HG02870 (cell line): ENCODE data around the gene PCDHA8.
"Not testable (repeated sequence)": the region's sequence is repeated elsewhere in the genome, so short reads cannot be mapped to it uniquely, and the experiment has no call there.

Experiments used
- ATAC-seq: cut with Tn5 transposase; IDR thresholded peaks from one replicate; pipeline ENCODE4 v1.9.1; 2021; ENCODE audit warnings: mild to moderate bottlenecking, moderate library complexity; ENCODE audit not compliant: unreplicated experiment

The PCDHA8 gene

DNA sequence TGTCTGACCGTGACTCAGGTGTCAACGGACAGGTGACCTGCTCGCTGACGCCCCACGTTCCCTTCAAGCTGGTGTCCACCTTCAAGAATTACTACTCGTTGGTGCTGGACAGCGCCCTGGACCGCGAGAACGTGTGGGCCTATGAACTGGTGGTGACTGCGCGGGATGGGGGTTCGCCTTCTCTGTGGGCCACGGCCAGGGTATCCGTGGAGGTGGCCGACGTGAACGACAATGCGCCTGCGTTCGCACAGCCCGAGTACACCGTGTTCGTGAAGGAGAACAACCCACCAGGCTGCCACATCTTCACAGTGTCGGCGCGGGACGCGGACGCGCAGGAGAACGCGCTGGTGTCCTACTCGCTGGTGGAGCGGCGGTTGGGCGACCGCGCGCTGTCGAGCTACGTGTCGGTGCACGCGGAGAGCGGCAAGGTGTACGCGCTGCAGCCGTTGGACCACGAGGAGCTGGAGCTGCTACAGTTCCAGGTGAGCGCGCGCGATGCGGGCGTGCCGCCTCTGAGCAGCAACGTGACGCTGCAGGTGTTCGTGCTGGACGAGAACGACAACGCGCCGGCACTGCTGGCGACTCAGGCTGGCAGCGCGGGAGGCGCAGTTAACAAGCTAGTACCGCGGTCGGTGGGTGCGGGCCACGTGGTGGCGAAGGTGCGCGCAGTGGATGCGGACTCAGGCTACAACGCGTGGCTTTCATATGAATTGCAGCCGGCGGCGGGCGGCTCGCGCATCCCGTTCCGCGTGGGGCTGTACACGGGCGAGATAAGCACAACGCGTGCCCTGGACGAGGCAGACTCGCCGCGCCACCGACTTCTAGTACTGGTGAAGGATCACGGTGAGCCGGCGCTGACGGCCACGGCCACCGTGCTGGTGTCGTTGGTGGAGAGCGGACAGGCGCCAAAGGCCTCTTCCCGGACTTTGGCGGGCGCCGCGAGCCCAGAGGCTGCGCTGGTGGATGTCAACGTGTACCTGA, 29.5 kb downstream of the PCDHA8 start:
- no peak for ATAC-seq

DNA sequence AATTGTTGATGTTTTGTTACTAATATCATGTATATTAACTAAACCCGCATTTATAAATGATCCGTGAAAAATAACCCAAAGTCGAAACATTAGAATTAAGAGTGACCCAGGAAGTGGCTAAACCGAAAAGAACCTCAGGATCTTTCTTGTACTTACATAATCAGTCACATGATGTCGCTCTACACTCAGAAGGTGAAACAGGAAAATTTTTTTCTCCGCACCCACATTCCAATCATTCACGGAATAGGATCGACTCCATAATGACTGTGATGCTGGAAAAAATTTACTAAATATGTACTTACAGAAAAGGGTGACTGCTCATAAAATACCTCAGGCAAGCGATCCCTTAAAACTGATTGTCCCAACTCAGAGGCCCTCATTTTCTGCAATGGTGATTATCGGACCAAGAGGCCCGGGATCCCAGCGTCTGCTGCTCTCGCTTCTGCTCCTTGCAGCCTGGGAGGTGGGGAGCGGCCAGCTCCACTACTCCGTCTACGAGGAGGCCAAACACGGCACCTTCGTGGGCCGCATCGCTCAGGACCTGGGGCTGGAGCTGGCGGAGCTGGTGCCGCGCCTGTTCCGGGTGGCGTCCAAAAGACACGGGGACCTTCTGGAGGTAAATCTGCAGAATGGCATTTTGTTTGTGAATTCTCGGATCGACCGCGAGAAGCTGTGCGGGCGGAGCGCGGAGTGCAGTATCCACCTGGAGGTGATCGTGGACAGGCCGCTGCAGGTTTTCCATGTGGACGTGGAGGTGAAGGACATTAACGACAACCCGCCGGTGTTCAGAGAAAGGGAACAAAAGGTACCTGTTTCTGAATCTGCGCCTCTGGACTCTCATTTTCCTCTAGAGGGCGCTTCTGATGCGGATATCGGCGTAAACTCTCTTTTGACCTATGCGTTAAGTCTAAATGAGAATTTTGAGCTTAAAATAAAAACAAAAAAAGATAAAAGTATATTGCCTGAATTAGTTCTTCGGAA, 34.4 kb downstream of the PCDHA8 start, which contains the start of gene PCDHA12:
TSS of gene PCDHA12 (plus strand) at position 224 of the 981 bp plus-strand sequence. CDS start at position 389, 165 bp downstream.
- ATAC-seq: no peak

DNA sequence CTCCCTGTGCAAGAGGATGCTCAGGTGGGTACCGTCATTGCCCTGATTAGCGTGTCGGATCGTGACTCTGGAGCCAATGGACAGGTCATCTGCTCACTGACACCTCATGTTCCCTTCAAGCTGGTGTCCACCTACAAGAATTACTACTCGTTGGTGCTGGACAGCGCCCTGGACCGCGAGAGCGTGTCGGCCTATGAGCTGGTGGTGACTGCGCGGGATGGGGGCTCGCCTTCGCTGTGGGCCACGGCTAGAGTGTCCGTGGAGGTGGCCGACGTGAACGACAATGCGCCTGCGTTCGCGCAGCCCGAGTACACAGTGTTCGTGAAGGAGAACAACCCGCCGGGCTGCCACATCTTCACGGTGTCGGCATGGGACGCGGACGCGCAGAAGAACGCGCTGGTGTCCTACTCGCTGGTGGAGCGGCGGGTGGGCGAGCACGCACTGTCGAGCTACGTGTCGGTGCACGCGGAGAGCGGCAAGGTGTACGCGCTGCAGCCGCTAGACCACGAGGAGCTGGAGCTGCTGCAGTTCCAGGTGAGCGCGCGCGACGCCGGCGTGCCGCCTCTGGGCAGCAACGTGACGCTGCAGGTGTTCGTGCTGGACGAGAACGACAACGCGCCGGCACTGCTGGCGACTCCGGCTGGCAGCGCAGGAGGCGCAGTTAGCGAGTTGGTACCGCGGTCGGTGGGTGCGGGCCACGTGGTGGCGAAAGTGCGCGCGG, 35.7 kb downstream of the PCDHA8 start:
- not testable (repeated sequence) for ATAC-seq

DNA sequence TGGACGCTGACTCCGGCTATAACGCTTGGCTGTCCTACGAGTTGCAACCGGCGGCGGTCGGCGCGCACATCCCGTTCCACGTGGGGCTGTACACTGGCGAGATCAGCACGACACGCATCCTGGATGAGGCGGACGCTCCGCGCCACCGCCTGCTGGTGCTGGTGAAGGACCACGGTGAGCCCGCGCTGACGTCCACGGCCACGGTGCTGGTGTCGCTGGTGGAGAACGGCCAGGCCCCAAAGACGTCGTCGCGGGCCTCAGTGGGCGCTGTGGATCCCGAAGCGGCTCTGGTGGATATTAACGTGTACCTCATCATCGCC, 36.2 kb downstream of the PCDHA8 start:
- no peak for ATAC-seq

DNA sequence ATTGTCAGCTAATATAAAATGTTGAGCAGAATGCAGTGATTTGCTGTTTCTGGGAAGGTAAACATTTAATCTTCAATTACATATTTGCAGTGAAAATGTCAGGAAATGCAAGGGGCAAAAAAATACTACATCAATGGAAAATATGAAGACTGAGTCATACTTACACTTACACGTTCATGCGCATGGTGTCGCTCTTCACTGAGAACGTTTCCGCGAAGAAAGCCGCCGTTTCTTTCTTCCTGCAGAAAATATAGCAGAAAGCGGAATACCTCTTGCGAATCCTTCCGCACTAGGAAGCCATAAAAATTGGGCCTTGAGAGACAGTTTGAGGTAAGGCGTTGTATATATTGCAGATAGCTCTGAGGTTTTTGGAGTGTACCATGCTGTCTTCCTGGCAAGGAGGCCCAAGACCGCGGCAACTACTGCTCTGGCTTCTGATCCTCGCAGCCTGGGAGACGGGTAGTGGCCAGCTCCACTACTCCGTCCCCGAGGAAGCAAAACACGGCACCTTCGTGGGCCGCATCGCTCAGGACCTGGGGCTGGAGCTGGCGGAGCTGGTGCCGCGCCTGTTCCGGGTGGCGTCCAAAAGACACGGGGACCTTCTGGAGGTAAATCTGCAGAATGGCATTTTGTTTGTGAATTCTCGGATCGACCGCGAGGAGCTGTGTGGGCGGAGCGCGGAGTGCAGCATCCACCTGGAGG, 41.1 kb downstream of the PCDHA8 start, which contains the start of gene PCDHA13:
TSS of gene PCDHA13 (plus strand) at position 236 of the 702 bp plus-strand sequence. CDS start at position 381, 145 bp downstream.
- ATAC-seq: no peak

DNA sequence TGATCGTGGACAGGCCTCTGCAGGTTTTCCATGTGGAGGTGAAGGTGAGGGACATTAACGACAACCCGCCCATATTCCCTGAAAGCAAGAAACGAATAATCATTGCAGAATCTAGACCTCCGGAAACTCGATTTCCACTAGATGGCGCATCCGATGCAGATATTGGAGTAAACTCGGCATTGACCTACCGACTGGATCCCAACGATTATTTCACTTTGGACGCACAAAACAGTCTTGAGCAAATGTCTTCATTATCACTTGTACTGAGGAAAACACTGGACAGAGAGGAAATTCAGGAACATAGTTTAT, 41.6 kb downstream of the PCDHA8 start:
- no peak for ATAC-seq

DNA sequence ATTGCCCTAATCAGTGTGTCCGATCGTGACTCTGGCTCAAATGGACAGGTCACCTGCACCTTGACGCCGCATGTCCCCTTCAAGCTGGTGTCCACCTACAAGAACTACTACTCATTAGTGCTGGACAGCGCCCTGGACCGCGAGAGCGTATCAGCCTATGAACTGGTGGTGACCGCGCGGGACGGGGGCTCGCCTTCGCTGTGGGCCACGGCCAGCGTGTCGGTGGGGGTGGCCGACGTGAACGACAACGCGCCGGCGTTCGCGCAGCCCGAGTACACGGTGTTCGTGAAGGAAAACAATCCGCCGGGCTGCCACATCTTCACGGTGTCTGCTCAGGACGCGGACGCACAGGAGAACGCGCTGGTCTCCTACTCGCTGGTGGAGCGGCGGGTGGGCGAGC, 42.4 kb downstream of the PCDHA8 start:
- no peak for ATAC-seq

DNA sequence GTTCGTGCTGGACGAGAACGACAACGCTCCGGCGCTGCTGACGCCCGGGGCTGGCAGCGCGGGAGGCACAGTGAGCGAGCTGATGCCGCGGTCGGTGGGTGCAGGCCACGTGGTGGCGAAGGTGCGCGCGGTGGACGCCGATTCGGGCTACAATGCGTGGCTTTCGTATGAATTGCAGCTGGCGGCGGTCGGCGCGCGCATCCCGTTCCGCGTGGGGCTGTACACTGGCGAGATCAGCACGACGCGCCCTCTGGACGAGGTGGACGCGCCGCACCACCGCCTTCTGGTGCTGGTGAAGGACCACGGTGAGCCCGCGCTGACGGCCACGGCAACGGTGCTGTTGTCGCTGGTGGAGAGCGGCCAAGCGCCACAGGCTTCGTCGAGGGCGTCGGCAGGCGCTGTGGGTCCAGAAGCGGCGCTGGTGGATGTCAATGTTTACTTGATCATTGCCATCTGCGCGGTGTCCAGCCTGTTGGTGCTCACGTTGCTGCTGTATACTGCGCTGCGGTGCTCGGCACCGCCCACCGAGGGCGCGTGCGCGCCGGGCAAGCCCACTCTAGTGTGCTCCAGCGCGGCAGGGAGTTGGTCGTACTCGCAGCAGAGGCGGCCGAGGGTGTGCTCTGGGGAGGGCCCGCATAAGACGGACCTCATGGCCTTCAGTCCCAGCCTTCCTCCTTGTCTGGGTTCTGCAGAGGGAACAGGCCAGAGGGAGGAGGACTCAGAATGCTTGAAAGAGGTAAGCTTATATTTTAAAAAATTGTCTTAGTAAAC, 43.1 kb downstream of the PCDHA8 start:
- ATAC-seq: no peak
